Ovary (tissue), 3 donors: ENCODE data around the gene POU6F2.

ENCODE experiments used
- POLR2A ChIP-seq: fragments of 450-650 bp; IDR thresholded peaks from one replicate; pipeline ENCODE4 v1.6.1; 2017; ENCODE audit warnings: antibody characterized with exemption, mild to moderate bottlenecking, moderate library complexity
- TF ChIP-seq, protein P1 (sequence below), 3 donors: fragments of 450-650 bp in 2 of 3; fragments of 200-600 bp in 1 of 3; IDR thresholded peaks; one replicate each; pipeline versions ENCODE4 v1.5.1 to v1.8.0; 2016 to 2022; ENCODE audit warnings: antibody characterized with exemption in 3 of 3, mild to moderate bottlenecking in 1 of 3
- donor health status: DM: no; HTN: no; CAD: no.

DNA sequence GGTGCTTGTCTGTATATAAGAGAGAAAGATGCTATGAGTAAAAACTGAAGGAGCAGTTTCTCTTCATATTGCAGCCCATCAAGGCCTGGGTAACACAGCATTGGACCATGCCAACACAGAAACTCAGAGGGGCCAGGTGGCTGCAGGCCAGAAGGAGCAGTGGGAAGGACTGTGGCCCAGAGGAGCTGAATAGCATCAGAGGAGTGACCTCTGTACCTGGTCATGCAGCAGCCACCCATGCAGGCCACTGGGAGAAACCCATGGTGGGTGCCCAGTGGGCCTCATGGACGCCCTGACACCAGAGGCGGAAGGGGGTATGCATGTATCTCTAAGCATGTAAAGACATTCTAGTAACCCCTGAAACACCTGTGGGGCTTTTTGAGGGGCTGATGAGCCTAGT lies 512.6 kb downstream of the POU6F2 start:
- TF ChIP-seq, protein P1, sequence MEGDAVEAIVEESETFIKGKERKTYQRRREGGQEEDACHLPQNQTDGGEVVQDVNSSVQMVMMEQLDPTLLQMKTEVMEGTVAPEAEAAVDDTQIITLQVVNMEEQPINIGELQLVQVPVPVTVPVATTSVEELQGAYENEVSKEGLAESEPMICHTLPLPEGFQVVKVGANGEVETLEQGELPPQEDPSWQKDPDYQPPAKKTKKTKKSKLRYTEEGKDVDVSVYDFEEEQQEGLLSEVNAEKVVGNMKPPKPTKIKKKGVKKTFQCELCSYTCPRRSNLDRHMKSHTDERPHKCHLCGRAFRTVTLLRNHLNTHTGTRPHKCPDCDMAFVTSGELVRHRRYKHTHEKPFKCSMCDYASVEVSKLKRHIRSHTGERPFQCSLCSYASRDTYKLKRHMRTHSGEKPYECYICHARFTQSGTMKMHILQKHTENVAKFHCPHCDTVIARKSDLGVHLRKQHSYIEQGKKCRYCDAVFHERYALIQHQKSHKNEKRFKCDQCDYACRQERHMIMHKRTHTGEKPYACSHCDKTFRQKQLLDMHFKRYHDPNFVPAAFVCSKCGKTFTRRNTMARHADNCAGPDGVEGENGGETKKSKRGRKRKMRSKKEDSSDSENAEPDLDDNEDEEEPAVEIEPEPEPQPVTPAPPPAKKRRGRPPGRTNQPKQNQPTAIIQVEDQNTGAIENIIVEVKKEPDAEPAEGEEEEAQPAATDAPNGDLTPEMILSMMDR (IDR thresholded peaks at IDR 0.05), result no peak
- TF ChIP-seq POLR2A, result no peak
